NB4 (cell line): ENCODE results near the gene CLNK.

ENCODE experiments used
- CTCF ChIP-seq: IDR thresholded peaks from one replicate; pipeline ENCODE4 v1.5.1; 2012; ENCODE audit warnings: low read depth, low read length
- MAX ChIP-seq: IDR thresholded peaks from 2 replicates; pipeline ENCODE4 v1.6.1; 2011; ENCODE audit warnings: low read depth, low read length
- POLR2A ChIP-seq: IDR thresholded peaks from 2 replicates; pipeline ENCODE4 v1.6.1; 2011; ENCODE audit warnings: mild to moderate bottlenecking; ENCODE audit not compliant: insufficient read length; ENCODE audit errors: extremely low read depth

GRCh38 chr4:10639664-10640063 lies 44.9 kb downstream of the CLNK start:
- TF ChIP-seq MAX: no peak
- no peak for TF ChIP-seq POLR2A
- TF ChIP-seq CTCF: no peak
